Stimulated activated CD4-positive, alpha-beta T cell treated with anti-CD3 and anti-CD28 coated beads, Interleukin-12 subunit alpha, Interleukin-12 subunit beta, amount 100 ng/mL, for 4 hours (primary cell): Measurements from ENCODE around the gene CECR2.
A peak's percentile ranks its signal among the peaks of the same experiment; 100 is the strongest.

Experiments
- DNase-seq: peaks from one replicate; pipeline ENCODE4 v3.0.0-alpha.2; 2020

CECR2 gene

DNA sequence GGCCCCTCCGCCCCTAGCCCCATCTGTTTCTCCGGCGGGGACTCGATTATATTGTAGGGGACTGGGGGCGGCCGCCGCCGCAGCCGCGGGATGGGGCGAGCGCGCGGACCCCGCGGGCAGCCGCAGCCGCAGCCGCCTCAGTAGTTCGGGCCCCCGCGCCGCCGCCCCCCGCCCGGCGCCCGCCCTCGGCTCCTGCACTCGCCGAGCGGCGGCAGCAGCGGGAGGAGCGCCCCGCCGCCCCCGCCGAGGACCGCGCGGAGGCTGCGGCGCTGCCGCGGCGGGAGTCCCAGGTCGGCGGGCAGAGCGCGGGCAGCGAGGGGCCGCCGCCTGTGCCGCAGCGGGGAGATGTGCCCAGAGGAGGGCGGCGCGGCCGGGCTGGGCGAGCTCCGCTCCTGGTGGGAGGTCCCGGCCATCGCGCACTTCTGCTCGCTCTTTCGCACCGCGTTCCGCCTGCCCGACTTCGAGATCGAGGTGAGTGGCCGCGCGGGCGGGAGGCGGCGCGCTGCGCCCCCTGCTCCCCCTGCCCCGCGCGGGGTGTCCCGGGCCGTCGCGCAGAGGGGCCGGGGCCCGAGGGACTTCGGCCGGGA, at the start of gene CECR2:
TSS of gene CECR2 (plus strand) at position 22 of the 587 bp plus-strand sequence. CDS start at position 346, 324 bp downstream.
- peak; percentile 24 for DNase-seq

DNA sequence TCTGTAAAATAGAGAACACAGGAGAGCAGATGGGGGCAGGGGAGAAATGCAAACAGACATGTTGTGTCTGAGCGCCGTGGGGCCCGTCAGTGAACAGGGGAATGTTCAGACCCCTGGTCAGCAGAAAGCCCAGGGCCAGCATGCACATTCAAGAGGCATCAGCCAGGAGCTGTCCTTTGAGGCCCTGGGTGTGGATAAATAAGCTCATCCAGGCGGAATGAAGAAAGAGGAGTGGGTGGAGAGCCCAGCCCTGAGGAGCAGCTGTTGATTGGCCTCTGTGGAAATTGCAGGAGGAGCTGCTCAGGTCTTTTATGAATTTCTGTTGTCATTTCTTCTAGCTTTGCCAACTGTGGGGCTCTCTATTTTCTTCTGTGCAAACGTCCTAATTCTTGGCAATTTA, 49.7 kb upstream of the CECR2 start:
- no peak for DNase-seq

DNA sequence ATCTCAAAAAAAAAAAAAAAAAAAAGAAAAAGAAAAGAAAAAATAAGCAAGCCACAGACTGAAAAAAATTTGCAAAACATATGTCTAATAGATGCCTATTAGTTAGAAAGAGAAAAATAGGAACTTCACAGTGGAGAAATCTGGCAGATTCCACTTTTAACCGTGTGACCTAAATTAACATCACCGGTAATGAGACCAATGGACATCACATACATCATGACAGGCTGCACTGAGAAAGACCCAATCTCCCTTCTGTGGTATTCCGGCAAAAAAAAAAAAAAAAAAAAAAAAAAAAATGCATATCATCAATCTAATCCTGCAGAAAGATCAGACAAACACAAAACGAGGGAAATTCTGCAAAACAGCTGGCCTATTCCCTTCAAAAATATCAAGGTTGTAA, 46.7 kb upstream of the CECR2 start:
- DNase-seq, result no peak

DNA sequence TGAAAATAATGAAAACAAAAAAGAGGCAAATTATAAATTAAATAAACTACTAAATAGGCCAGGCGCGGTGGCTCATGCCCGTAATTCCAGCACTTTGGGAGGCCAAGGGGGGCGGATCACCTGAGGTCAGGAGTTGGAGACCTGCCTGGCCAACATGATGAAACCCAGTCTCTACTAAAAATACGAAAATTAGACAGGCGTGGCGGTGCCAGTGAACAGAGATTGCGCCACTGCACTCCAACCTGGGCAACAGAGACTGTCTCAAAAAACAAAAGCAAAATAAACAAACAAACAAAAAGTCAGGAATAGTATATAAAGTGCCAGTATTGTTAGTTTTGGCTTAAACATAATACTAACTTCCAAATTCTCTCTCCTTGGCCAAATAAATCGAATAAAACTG, 37.6 kb upstream of the CECR2 start:
- no peak for DNase-seq

DNA sequence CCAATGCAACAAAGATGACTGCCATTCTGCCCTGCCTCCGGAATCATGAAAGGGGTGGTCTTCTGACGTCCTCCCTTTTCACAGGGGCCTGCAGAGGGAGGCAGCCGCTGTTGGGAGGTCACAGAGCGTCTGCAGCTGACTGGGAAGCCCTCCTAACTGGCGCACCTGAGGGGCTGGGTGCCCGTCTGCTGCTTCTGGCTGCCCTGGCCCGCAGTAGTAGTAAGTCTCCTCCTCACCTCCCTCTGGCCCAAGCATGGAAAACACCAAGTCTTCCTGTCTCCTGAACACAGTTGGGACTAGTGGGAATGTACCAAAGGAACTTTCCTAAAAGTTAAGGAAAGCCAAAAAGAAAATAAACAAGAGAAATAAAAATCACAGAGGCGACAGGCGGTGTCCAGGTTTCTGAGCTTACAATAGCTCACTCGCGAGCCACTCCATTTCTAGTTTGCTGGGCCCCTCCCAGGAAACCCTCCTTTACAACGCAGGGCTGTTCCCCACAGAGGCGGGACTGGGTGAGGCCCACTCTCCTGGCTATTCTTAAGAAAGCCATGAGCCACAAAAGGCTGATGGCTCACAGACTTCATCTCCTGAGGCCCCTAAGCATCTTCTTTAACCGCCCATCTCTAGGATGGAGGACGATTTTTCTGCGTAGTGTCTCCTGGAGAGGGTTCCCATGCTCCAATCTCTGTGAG, 37.0 kb upstream of the CECR2 start:
- DNase-seq, result no peak

DNA sequence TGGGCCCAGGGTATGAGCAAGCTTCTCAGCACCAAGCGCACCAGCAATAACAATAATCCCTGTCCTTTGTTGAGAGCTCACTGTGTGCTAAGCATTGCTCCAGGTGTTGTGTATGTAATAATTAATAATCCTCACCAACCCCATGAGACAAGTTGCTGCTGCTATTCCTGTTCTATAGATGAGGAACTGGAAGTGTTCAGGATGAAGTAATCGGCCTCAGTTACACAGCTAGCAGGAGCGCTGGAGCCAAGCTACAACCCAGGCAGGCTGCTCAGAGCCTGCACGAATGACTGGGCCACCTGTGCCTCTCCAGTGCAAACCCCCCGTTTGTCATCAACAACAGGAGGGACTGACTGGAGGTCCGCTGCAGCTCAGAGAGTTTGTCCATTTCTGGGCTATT, 35.2 kb upstream of the CECR2 start:
- no peak for DNase-seq

DNA sequence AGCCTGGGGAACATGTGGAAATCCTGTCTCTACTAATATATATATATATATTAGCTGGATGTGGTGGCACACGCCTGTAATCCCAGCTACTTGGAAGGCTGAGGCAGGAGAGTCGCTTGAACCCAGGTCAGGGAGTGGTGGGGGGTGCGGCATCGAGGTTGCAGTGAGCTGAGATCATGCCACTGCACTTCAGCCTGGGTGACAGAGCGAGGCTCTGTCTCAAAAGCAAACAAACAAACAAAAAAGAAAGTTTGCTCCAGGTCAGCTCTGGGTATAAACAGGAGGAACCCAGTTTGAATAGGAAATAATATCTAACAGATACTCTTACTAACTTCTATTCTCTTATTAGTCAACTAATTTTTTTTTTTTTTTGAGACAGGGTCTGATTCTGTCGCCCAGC, 34.3 kb upstream of the CECR2 start:
- no peak for DNase-seq

DNA sequence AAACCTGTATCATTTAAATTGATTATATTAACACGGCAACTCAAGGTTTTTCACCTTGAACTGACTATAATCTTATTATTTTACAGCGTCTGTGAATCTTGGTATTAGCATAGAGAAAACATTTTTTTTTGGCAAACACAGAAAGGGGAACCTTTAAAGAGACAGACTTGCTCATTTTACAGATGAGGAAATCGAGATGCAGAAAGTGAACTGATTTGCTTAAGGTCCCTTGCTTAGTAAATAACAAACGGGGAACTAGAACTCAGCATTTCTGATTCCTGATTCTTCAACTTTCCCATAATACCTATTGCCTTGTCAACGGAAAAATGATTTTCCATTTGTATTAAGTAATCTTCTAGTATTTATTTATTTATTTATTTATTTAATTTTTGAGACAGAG, 33.2 kb upstream of the CECR2 start:
- DNase-seq, result no peak

DNA sequence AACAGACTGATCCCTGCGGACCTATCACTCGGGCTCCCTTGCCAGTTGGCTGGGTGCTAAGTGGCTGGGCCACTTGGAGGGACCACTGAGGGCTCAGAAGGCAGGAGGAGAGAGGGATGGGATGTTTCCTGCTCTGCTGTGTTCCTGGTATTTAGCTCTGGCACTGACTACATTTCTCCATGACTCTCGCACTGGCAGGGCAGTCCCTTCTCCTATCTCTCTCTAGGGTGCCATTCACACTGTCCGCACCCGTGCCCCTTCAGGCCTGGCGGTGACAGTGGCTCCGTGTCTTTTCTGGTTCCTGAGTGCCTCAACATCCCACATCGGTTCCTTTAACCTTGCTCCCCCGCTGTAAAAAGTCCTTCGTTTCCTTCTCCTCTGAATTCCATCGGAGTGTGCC, 31.6 kb upstream of the CECR2 start:
- DNase-seq, result no peak

DNA sequence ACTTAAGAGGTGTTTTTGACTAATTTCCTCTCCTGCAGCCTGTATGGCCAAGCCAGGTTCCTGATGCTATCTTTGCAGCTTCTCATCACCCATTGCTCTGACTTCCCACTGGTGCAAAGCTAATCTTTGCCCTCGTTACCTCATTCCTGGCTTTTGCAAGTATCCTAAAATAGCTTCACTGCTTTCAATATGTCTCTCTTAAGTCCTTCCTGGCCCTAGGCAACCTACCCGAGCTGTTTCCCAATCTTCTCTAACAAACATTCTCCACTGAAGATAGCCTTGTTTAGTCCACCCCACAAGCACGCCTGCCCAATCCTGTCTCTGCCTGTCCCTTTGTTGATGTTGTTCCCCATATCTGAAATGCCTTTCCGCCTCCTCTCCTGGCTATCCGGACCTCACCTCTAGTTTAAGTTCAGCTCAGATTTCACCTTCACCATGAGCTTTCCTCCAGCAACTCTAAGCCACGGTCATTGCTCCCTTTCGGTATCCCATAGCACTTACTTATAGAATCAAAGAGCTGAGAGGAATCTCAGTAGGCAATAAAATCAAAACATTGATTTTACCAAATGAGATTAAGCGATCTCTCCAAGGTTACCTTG, 30.1 kb upstream of the CECR2 start:
- DNase-seq, result no peak

DNA sequence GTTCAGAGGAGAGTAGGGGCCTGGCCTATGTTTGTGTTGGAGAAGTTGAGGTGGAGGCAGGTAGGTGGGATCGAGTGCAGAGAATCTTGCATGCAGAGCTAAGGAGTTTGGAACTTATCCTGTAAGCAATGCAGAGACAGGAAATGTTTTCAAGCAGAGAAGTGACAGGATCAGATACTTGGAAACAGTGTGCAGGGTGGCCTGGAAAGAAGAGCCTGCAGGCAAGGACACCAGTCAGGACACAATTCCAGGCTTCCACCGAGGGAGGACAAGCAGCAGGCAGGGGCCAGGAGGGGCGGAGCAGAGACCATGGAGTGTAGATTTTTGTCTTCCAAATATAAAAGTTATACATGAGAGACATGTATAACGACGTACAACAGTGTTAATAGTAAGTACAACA, 26.9 kb upstream of the CECR2 start:
- no peak for DNase-seq

DNA sequence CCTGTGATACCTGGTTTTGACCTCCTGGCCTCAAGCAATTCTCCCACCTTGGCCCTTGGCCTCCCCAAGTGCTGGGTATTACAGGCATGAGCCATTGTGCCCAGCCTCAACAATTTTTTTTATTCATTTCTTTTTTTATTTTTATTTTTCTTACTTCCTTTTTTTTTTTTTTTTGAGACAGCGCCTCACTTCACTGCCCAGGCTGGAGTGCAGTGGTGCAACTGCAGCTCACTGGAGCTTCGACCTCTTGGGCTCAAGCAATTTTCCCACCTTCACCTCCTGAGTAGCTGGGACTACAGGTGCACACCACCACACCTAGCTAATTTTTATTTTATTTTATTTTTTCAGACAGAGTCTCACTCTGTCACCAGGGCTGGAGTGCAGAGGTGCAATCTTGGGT, 25.5 kb upstream of the CECR2 start:
- DNase-seq, result no peak

DNA sequence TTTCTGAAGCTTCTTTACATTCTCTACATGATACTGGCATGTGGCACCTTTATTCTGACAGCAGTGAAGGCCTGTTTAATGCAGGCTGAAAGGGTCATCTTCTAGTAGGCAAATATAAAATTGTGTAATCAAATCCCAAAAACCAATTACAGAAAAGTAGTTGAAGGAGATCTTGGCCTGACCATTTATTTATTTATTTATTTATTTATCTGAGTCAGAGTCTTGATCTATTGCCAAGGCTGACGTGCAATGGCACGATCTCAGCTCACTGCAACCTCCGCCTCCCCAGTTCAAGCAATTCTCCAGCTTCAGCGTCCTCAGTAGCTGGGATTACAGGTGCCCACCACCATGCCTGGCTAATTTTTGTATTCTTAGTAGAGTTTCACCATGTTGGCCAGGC, 22.7 kb upstream of the CECR2 start:
- no peak for DNase-seq

DNA sequence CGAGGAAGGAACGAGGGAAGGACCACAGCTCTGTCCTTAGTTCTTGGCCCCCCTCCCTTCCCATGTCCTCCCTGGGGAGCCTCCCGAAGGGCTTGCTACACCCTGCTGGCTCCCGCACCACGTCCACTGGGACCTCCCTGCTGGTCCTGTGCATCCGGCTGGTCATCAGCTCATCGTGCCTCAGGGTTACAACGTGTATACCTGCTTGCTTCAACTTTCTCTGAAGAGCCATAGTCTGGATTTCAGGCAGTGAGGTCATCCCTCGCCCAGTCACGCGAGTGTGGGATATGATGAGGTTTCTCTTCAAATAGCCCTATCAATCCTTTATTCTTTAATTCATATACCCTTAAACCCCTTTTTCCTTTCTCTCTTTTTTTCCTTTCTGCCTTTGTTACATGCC, 21.5 kb upstream of the CECR2 start:
- no peak for DNase-seq

DNA sequence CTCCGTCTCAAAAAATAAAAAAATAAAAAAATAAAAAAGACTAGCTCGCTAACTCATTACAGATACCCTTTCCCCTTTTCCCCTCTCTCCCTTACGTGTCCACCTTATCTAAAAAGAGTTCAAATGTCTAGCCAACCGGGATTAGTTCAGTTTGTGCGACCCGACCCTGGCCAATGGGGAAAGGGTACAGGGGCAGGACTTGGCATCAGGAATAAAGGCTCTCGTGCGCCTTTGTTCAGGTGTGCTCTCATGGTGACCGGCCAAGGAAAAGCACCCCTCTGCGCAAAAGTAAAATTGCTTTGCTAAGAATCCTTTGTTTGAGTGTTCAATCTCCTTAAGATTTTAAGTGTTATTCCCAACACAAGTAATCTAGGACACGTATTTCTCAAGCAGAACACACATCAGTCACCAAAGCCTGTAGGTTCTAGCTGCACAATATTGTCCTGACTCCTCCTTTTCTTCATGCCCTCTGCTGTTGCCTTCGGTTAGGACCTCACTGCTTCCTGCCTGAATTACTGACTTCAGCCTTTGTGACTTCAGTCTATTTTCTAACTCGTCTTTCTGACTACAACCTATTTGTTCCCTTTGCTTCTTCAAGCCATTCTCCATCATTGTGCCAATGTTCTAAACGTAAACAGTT, 20.7 kb upstream of the CECR2 start:
- DNase-seq, result no peak

DNA sequence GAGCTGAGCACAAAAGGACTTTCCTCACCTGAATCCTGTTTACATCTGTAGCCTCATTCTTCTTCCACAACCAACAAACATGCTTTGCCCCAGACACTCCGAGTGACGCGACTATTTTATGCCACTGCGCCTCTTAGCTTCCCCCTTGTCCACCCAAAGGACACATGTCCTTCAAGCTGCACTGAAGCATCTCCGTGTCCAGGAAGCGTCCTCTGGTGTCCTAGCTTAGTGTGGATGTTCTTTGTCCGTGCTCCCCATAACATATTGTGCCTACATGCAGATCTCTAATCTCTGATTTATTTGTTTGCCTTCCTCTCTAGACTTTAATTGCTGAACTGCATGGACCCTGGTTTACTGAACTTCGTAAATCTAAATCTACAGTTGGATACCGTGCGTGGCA, 20.1 kb upstream of the CECR2 start:
- no peak for DNase-seq

DNA sequence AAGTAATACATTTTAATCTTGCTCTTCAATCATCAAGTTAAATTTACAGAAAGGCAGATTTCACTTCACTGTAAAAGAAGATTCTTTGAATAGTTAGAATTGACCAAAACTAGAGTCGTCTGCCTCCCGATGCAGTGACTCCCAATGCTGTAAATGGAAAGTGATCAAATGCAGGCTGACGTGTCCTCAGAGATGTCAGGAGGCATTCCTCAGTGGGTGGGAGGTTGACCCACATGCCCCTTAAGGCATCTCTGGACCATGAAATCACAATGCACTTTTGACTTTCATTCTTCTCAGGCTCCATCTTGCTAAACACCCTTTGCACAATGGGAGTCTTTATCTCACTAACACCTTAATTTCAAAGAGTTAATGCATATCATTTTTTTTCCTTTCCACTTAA, 19.0 kb upstream of the CECR2 start:
- no peak for DNase-seq

DNA sequence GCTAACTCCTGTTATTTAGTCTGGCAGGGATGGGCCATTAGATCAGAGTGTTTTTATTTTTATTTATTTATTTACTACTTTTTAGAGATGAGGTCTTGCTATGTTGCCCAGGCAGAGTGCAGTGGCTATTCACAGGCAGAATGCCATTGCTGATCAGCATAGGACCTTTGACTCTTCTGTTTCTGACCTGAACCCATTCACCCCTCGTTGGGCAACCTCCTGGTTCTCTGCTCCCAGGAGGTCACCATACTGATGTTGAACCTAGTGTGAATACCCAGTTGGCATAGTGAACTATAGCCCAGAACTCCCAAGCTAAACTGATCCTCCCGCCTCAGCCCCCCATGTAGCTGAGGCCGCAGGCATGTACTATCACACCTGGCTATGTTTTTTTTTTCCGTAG, 16.5 kb upstream of the CECR2 start:
- no peak for DNase-seq

DNA sequence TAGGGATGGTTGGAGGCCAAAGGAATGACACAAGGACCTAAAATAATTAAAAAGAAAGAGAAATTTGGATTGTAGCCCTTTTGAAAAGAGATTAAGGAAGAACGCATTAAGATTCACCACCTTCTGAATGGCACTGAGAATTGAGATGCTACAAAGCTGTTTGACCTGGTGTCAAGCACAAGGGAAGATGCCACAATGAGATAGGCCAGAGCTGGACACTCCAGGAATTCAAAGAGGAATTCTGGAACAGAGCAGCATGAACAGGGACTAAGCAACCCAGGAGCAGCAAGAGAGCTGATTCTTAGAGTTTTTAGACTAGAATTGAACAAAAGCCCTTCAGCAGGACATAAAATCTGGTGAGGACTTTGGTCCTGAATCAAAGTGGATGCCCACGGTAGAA, 11.6 kb upstream of the CECR2 start:
- no peak for DNase-seq

DNA sequence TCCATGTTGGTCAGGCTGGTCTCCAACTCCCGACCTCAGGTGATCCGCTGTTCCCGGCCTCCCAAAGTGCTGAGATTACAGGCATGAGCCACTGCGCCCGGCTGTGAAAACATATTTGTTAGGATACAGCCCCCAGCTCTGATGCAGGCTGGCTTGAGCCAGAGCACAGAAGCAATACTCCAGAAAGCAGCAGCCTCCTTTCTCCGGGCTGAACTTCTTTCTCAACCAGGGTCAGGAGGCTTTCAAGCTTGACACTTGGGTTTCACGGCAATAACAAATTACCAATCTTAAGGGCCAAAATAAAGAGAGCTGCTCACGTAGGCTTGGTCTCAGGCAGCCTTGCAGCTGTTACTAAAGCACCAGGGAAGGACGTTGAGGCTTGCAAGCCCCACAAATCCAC, 10.8 kb upstream of the CECR2 start:
- DNase-seq, result no peak

DNA sequence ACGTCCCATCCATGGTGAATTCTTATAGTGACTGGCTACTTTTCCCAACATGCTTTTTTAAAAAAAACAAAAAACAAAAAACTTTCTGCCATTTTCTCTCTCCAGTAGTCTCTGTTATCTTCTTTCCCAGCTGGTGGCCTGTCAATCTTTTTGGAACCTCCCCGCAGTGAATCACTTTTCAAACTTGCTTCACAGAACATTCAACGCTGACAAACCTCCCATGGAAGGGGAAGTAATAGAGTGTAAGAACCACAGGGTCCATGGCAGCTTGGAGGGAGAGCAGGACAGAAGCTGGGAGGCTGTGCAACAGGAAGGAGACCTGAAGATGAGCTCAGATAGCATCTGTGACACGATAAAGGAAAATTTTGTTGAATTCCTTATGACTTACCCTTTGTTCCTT, 9.8 kb upstream of the CECR2 start:
- no peak for DNase-seq

DNA sequence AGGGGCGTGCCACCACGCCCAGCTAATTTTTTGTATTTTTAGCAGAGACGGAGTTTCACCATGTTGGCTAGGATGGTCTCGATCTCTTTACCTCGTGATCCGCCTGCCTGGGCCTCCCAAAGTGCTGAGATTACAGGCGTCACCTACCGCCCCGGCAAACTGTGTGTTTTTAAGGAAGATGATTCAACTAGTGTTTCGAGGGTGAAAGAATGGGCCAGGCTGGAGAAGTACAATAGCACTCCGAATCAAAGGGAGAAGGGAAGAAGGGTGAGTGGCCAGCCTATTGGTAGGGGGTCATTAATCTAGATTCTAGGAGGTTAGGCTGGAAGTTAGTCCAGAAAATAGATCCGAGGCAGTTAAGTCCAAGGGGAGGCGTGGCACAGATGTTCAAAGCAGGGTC, 2.9 kb upstream of the CECR2 start:
- no peak for DNase-seq

DNA sequence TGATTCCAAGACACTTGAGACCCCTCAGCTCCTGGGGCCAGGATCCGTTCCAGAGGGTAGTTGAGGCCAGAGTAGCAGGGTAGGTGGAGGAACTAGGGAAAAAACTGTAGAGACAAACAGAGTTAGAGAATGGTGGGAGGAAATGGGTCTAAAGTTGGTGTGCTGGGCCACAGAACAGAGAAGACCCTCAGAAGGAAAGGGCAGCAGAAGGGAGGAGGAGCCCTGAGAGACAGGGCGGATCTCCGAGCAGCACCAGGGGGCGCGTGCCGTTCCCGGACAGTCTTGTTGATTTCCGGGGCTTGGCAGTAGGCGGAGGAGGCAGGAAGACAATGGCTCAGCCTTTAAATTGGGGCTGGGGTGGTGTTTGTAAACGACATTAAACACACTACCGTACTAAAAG, 2.4 kb upstream of the CECR2 start:
- peak; percentile 17 for DNase-seq

DNA sequence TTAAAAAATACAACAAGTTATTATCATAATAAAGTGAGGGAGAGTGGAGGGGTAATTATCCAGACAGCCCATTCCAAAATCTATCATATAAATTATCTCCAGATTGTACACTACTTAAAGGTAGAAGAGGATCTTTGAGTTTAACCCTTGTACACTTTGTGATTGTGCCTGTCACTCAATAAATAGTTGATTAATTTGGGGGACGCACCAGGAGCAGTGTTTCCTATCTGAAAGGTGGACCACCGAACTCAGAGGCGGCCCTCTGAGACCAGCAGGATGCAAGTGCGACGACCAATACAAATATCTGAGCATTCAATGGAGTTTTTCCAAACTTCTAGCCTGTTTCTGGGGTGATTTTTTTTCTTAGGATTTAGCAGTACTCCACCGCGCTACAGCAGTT, 1.1 kb upstream of the CECR2 start:
- DNase-seq, result no peak
